IMR-90 (cell line): ENCODE measurements around the gene IREB2. TPM values are rescaled to one million over a fixed set of nuclear protein-coding genes. Genes with fewer than 3 reads are reported as not detected.

Source experiments
- ATAC-seq: fragments of 200-7000 bp; cut with Tn5 transposase; 2 replicates; pipeline ENCODE4 v1.9.1; 2020; ENCODE audit warnings: low read depth, mild to moderate bottlenecking, moderate library complexity
- BruUV-seq: library from RNA; stranded (reverse); fragments of 400-500 nt; replicated peaks from 2 replicates; lab custom pipeline; 2021; lab: Mats Ljungman, UMichigan
- CTCF ChIA-PET: fragments of 300-600 bp; formaldehyde crosslinking; extraction: SDS; loops from one replicate; lab custom pipeline; 2021; ENCODE audit warnings: antibody characterized with exemption; lab: Yijun Ruan, JAX
- POLR2A ChIA-PET: fragments of 300-600 bp; sonication (Branson Sonifier 250); formaldehyde crosslinking; loops from one replicate; lab custom pipeline; 2022; ENCODE audit warnings: antibody characterized with exemption; ENCODE audit not compliant: unreplicated experiment; lab: Charles Lee
- DNase-seq: peaks from one replicate; pipeline ENCODE4 v3.0.0; 2013
- H2AFZ ChIP-seq: replicated peaks from 2 replicates; pipeline ENCODE3; 2013; ENCODE audit warnings: low read length, mild to moderate bottlenecking; ENCODE audit not compliant: poor library complexity
- H2AK5ac ChIP-seq: 2 replicates; pipeline ENCODE4 v1.6.1; 2013; ENCODE audit warnings: low read depth, low read length, inconsistent platforms
- H2AK9ac ChIP-seq: replicated peaks from 2 replicates; pipeline ENCODE3; 2013; ENCODE audit warnings: mild to moderate bottlenecking, low read depth, low read length, moderate library complexity; ENCODE audit not compliant: poor library complexity
- H2BK120ac ChIP-seq: 2 replicates; pipeline ENCODE4 v1.6.1; 2013; ENCODE audit warnings: low read depth, low read length, inconsistent platforms
- H2BK15ac ChIP-seq: 3 replicates; pipeline ENCODE4 v1.6.1; 2013; ENCODE audit warnings: low read depth, low read length, inconsistent platforms
- H2BK20ac ChIP-seq: 2 replicates; pipeline ENCODE4 v1.6.1; 2013; ENCODE audit warnings: low read depth, mild to moderate bottlenecking, inconsistent platforms, low read length, moderate library complexity
- H2BK5ac ChIP-seq: 2 replicates; pipeline ENCODE4 v1.6.1; 2013; ENCODE audit warnings: mild to moderate bottlenecking, low read depth, low read length, inconsistent platforms; ENCODE audit not compliant: poor library complexity, severe bottlenecking
- H3K14ac ChIP-seq: replicated peaks from 2 replicates; pipeline ENCODE4 v1.6.1; 2013; ENCODE audit warnings: low read depth, low read length, inconsistent platforms
- H3K18ac ChIP-seq: 2 replicates; pipeline ENCODE4 v1.6.1; 2013; ENCODE audit warnings: low read depth, low read length, control low read depth
- H3K23ac ChIP-seq: 2 replicates; pipeline ENCODE4 v1.6.1; 2013; ENCODE audit warnings: low read depth, low read length, inconsistent platforms
- H3K27ac ChIP-seq: 2 replicates; pipeline ENCODE4 v1.5.1; 2013; ENCODE audit warnings: mild to moderate bottlenecking, control low read depth, low read length; ENCODE audit not compliant: insufficient read depth
- H3K27me3 ChIP-seq: 2 replicates; pipeline ENCODE4 v1.6.1; 2013; ENCODE audit warnings: low read length; ENCODE audit not compliant: control insufficient read depth, insufficient read depth
- H3K36me3 ChIP-seq: 2 replicates; pipeline ENCODE4 v1.6.1; 2013; ENCODE audit warnings: low read length, mixed read lengths; ENCODE audit not compliant: control insufficient read depth, insufficient read depth
- H3K4ac ChIP-seq: 2 replicates; pipeline ENCODE4 v1.6.1; 2013; ENCODE audit warnings: low read depth, low read length, inconsistent platforms
- H3K4me1 ChIP-seq: 2 replicates; pipeline ENCODE4 v1.6.1; 2013; ENCODE audit warnings: low read length, mixed read lengths; ENCODE audit not compliant: control insufficient read depth, insufficient read depth
- H3K4me2 ChIP-seq: 2 replicates; pipeline ENCODE4 v1.6.1; 2013; ENCODE audit warnings: low read depth, mild to moderate bottlenecking, control low read depth, low read length, moderate library complexity
- H3K4me3 ChIP-seq: 2 replicates; pipeline ENCODE4 v1.5.1; 2013; ENCODE audit warnings: low read depth, mild to moderate bottlenecking, control low read depth, low read length, moderate library complexity; ENCODE audit not compliant: insufficient read depth
- H3K56ac ChIP-seq: 2 replicates; pipeline ENCODE4 v1.6.1; 2013; ENCODE audit warnings: low read length, inconsistent platforms; ENCODE audit not compliant: insufficient read depth; ENCODE audit errors: extremely low read depth
- H3K79me1 ChIP-seq, 2 experiments: 2 replicates each; pipeline ENCODE4 v1.6.1; 2013; ENCODE audit warnings: low read length in 2 of 2, inconsistent platforms in 1 of 2, low read depth in 1 of 2
- H3K9ac ChIP-seq: 2 replicates; pipeline ENCODE4 v1.6.1; 2013; ENCODE audit warnings: low read depth, low read length, control low read depth
- H3K9me1 ChIP-seq: 2 replicates; pipeline ENCODE4 v1.6.1; 2013; ENCODE audit warnings: low read length, inconsistent platforms; ENCODE audit not compliant: insufficient read depth
- H3K9me3 ChIP-seq: 2 replicates; pipeline ENCODE4 v1.6.1; 2013; ENCODE audit warnings: low read length; ENCODE audit not compliant: control insufficient read depth, insufficient read depth
- H4K20me1 ChIP-seq: 2 replicates; pipeline ENCODE4 v1.6.1; 2013; ENCODE audit warnings: low read length, inconsistent platforms; ENCODE audit not compliant: insufficient read depth
- H4K5ac ChIP-seq: 2 replicates; pipeline ENCODE4 v1.6.1; 2013; ENCODE audit warnings: mild to moderate bottlenecking, low read depth, low read length, control low read depth
- H4K8ac ChIP-seq, 2 experiments: 2 replicates each; pipeline ENCODE4 v1.6.1; 2013; ENCODE audit warnings: low read depth in 2 of 2, low read length in 2 of 2, control low read depth in 1 of 2, inconsistent platforms in 1 of 2
- H4K91ac ChIP-seq: 2 replicates; pipeline ENCODE4 v1.6.1; 2013; ENCODE audit warnings: low read depth, low read length, inconsistent platforms; ENCODE audit not compliant: insufficient read depth
- BHLHE40 ChIP-seq: fragments of 150-350 bp; IDR thresholded peaks from 2 replicates; pipeline ENCODE4 v1.6.1; 2016; ENCODE audit warnings: mild to moderate bottlenecking, low read depth, low read length
- CEBPB ChIP-seq: IDR thresholded peaks from 2 replicates; pipeline ENCODE4 v1.6.1; 2012; ENCODE audit warnings: low read depth, low read length, improper control_type of control experiment
- CHD1 ChIP-seq: IDR thresholded peaks from 2 replicates; pipeline ENCODE4 v1.6.1; 2012; ENCODE audit warnings: low read depth, low read length, improper control_type of control experiment
- CTCF ChIP-seq: conservative IDR thresholded peaks from 2 replicates; pipeline ENCODE4 v1.5.1; 2012; ENCODE audit warnings: mild to moderate bottlenecking, low read depth, low read length, improper control_type of control experiment
- FOS ChIP-seq: fragments of 150-350 bp; IDR thresholded peaks from 2 replicates; pipeline ENCODE4 v1.6.1; 2016; ENCODE audit warnings: low read depth, low read length
- MAFK ChIP-seq: IDR thresholded peaks from 2 replicates; pipeline ENCODE4 v1.6.1; 2012; ENCODE audit warnings: low read depth, low read length, improper control_type of control experiment
- MAZ ChIP-seq: IDR thresholded peaks from 2 replicates; pipeline ENCODE4 v1.6.1; 2012; ENCODE audit warnings: low read depth, mild to moderate bottlenecking, low read length, improper control_type of control experiment, moderate library complexity, borderline replicate concordance
- MXI1 ChIP-seq: IDR thresholded peaks from 2 replicates; pipeline ENCODE4 v1.6.1; 2012; ENCODE audit warnings: low read depth, mild to moderate bottlenecking, low read length, moderate library complexity, borderline replicate concordance
- NFE2L2 ChIP-seq: fragments of 150-350 bp; IDR thresholded peaks from 2 replicates; pipeline ENCODE4 v1.6.1; 2016; ENCODE audit warnings: low read depth, mild to moderate bottlenecking, low read length
- POLR2A ChIP-seq: IDR thresholded peaks from 2 replicates; pipeline ENCODE4 v1.6.1; 2012; ENCODE audit warnings: mild to moderate bottlenecking, low read depth, low read length
- RAD21 ChIP-seq: IDR thresholded peaks from 2 replicates; pipeline ENCODE4 v1.6.1; 2012; ENCODE audit warnings: low read length, improper control_type of control experiment
- RCOR1 ChIP-seq: IDR thresholded peaks from 2 replicates; pipeline ENCODE4 v1.6.1; 2012; ENCODE audit warnings: mild to moderate bottlenecking, low read length, improper control_type of control experiment; ENCODE audit not compliant: insufficient replicate concordance
- RFX5 ChIP-seq: IDR thresholded peaks from 2 replicates; pipeline ENCODE4 v1.8.0; 2012; ENCODE audit warnings: low read depth, mild to moderate bottlenecking, low read length, moderate library complexity
- SMC3 ChIP-seq: fragments of 150-350 bp; IDR thresholded peaks from 2 replicates; pipeline ENCODE4 v1.6.1; 2016; ENCODE audit warnings: low read depth, mild to moderate bottlenecking, antibody characterized with exemption, low read length, moderate library complexity
- WGBS, 2 experiments: methylation state at CpG; one replicate each; pipeline versions ENCODE4 v1.1.5 to v1.1.7; 2013; ENCODE audit warnings: missing lambda C conversion rate in 2 of 2; ENCODE audit not compliant: insufficient read length in 1 of 2; ENCODE audit errors: extremely low coverage in 2 of 2; 5-methylcytosine and 5-hydroxymethylcytosine counted together
- dilution Hi-C: fragments of 300-500 bp; cut with HindIII; formaldehyde crosslinking; loops from one replicate; pipeline ENCODE4 v1.14.3; 2018; ENCODE audit warnings: low sequenced_read_pairs; ENCODE audit not compliant: unreplicated experiment
- in situ Hi-C: fragments of 300-500 bp; cut with MboI; formaldehyde crosslinking; loops from 3 replicates; pipeline ENCODE4 v1.14.3; 2019; ENCODE audit warnings: low sequenced_read_pairs, inconsistent platforms, mixed read lengths
- intact Hi-C: fragments of 100-400 bp; cut with micrococcal nuclease; formaldehyde crosslinking; loops from 2 replicates; pipeline ENCODE4 v1.10.0; 2022
- polyA plus RNA-seq, 3 experiments: library from polyadenylated mRNA; depleted of rRNA; stranded (reverse); fragments of >200 nt; gene quantifications; 2 replicates each; pipeline ENCODE4 v1.2.3, GENCODE V29; 2012; ENCODE audit warnings: low replicate concordance in 1 of 3
- total RNA-seq: library from RNA; depleted of rRNA; stranded (reverse); fragments of >200 nt; gene quantifications from 2 replicates; pipeline ENCODE4 v1.2.3, GENCODE V29; 2012
- TF ChIP-seq, protein P1 (sequence below): fragments of 150-350 bp; IDR thresholded peaks from 2 replicates; pipeline ENCODE4 v1.6.1; 2017; ENCODE audit warnings: mild to moderate bottlenecking, antibody characterized with exemption, low read length, low read depth
- TF ChIP-seq, protein P2 (sequence below): fragments of 150-350 bp; IDR thresholded peaks from 2 replicates; pipeline ENCODE4 v1.6.1; 2016; ENCODE audit warnings: low read depth, mild to moderate bottlenecking, low read length, moderate library complexity, borderline replicate concordance

IREB2 gene
- total and polyA plus RNA-seq, 2 of the 4 experiments (the other 2 are of a cell fraction): 12.2 to 13.5 TPM

GRCh38 chr15:78407608-78408354 lies 30.2 kb upstream of the IREB2 start:
- no peaks in the 10 kb centered on the region for H3K4me1 ChIP-seq
- H2AK5ac ChIP-seq: no peak overlapping the region
- TF ChIP-seq, protein P1, sequence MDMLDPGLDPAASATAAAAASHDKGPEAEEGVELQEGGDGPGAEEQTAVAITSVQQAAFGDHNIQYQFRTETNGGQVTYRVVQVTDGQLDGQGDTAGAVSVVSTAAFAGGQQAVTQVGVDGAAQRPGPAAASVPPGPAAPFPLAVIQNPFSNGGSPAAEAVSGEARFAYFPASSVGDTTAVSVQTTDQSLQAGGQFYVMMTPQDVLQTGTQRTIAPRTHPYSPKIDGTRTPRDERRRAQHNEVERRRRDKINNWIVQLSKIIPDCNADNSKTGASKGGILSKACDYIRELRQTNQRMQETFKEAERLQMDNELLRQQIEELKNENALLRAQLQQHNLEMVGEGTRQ: no peak
- TF ChIP-seq, protein P2, sequence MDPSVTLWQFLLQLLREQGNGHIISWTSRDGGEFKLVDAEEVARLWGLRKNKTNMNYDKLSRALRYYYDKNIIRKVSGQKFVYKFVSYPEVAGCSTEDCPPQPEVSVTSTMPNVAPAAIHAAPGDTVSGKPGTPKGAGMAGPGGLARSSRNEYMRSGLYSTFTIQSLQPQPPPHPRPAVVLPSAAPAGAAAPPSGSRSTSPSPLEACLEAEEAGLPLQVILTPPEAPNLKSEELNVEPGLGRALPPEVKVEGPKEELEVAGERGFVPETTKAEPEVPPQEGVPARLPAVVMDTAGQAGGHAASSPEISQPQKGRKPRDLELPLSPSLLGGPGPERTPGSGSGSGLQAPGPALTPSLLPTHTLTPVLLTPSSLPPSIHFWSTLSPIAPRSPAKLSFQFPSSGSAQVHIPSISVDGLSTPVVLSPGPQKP: no peak
- no peak for TF ChIP-seq RFX5
- TF ChIP-seq CTCF: no peak
- no peak for TF ChIP-seq CEBPB
- no peak for TF ChIP-seq POLR2A
- no peak for TF ChIP-seq MXI1
- TF ChIP-seq RAD21: no peak
- TF ChIP-seq RCOR1: no peak
- TF ChIP-seq MAFK: no peak
- TF ChIP-seq MAZ: no peak
- no peak for TF ChIP-seq BHLHE40
- TF ChIP-seq SMC3: no peak
- no peak for TF ChIP-seq FOS
- TF ChIP-seq CHD1: no peak
- TF ChIP-seq NFE2L2: no peak
- DNase-seq: no peak
- intact Hi-C loops: no loop called here
- no peak overlapping the region for H3K4me2 ChIP-seq
- no peak overlapping the region for H2BK15ac ChIP-seq
- H2BK20ac ChIP-seq: no peak overlapping the region
- no peak overlapping the region for H3K23ac ChIP-seq
- no peak overlapping the region for H3K14ac ChIP-seq
- H3K9ac ChIP-seq: no peak overlapping the region
- dilution Hi-C loops: no loop called here
- no peak overlapping the region for H2AFZ ChIP-seq
- no TSS peak for BruUV-seq
- H3K18ac ChIP-seq: no peak overlapping the region
- no peaks in the 10 kb centered on the region for H3K36me3 ChIP-seq
- H3K56ac ChIP-seq: no peak overlapping the region
- H3K4me3 ChIP-seq: no peak overlapping the region
- no peak overlapping the region for H4K8ac ChIP-seq
- H3K4ac ChIP-seq: no peak overlapping the region
- no peak overlapping the region for H3K27ac ChIP-seq
- H3K27me3 ChIP-seq: peaks cover 28% of the 10 kb centered on the region
- no peaks in the 10 kb centered on the region for H3K79me1 ChIP-seq
- H3K9me3 ChIP-seq: no peaks in the 10 kb centered on the region
- POLR2A ChIA-PET: no interaction called here
- CTCF ChIA-PET: interaction anchor here (1.4 kb wide), 1 partner anchor 14 kb away, joined by 4 read pairs; no protein-coding TSS in a partner anchor
- no peak for ATAC-seq
- no peaks in the 10 kb centered on the region; the same call in 1 of the 2 replicates for H3K9me1 ChIP-seq
- no peak overlapping the region for H2BK5ac ChIP-seq
- H4K91ac ChIP-seq: no peak overlapping the region
- no peak overlapping the region for H2AK9ac ChIP-seq
- no peak overlapping the region for H2BK120ac ChIP-seq
- no peaks in the 10 kb centered on the region for H4K20me1 ChIP-seq
- WGBS, 2 experiments: no CpG with 5 or more reads among the region's 6 CpGs
- in situ Hi-C loops: no loop called here
- H4K5ac ChIP-seq: no peak overlapping the region
